HCT116 (cell line): ENCODE data around the gene TRIOBP.

ENCODE experiments used
- POLR2A ChIP-seq: IDR thresholded peaks from 2 replicates; pipeline ENCODE4 v1.7.0; 2011; ENCODE audit warnings: borderline replicate concordance; ENCODE audit not compliant: insufficient read depth, insufficient read length; ENCODE audit errors: extremely low read depth
- ZNF274 ChIP-seq: fragments of 200-500 bp; sonication (Bioruptor generic); IDR thresholded peaks from 2 replicates; pipeline ENCODE4 v1.6.1; 2014; ENCODE audit warnings: mild to moderate bottlenecking, low read depth, low read length, inconsistent platforms
- TF ChIP-seq, protein P1 (sequence below), 3 experiments: fragments of 200-600 bp in 1 of 3; sonication (generic) in 1 of 3; IDR thresholded peaks in 2 of 3; conservative IDR thresholded peaks in 1 of 3; 2 replicates each; pipeline ENCODE4 v1.5.1; 2012 to 2017; ENCODE audit warnings: low read depth in 2 of 3, low read length in 2 of 3, antibody characterized with exemption in 1 of 3, borderline replicate concordance in 1 of 3, control low read depth in 1 of 3, mild to moderate bottlenecking in 1 of 3, mixed read lengths in 1 of 3, mixed run types in 1 of 3, moderate library complexity in 1 of 3; ENCODE audit not compliant: insufficient read depth in 1 of 3

DNA sequence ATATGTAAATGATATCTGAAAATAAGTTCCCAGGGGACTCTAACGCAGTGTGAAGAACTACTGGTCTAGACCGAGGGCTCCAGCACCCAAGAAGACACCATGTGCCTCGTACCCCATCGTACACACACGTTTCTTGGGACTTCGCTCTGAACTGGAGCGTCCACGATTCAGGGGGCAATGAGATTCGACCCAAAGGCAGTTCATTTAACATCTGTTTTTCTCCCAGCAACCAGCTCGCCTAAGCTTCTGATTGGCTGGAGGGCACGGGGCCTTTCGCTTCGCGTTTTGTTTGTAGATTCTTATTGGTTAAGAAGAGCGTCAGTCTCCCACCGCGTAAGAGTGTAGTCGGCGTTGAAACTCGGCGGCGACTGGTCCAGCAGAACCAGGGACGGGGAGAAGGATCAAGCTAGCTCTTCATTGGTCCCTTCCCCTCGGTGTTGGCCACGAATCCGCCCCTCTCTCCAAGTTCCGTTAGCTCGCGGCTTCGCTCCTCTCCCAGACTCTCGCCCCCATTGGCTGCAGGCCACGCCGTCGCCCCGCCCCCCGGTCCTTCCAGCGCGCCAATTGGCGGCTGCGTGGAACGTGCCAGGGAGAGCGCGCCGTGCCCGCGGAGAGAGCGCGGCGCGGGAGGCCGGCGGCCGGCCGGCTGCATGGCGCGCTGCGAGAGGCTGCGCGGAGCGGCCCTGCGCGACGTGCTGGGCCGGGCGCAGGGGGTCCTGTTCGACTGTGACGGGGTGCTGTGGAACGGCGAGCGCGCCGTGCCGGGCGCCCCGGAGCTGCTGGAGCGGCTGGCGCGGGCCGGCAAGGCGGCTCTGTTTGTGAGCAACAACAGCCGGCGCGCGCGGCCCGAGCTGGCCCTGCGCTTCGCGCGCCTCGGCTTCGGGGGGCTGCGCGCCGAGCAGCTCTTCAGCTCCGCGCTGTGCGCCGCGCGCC lies 38.4 kb upstream of the TRIOBP start, which contains the start of gene PDXP:
- TF ChIP-seq, protein P1, sequence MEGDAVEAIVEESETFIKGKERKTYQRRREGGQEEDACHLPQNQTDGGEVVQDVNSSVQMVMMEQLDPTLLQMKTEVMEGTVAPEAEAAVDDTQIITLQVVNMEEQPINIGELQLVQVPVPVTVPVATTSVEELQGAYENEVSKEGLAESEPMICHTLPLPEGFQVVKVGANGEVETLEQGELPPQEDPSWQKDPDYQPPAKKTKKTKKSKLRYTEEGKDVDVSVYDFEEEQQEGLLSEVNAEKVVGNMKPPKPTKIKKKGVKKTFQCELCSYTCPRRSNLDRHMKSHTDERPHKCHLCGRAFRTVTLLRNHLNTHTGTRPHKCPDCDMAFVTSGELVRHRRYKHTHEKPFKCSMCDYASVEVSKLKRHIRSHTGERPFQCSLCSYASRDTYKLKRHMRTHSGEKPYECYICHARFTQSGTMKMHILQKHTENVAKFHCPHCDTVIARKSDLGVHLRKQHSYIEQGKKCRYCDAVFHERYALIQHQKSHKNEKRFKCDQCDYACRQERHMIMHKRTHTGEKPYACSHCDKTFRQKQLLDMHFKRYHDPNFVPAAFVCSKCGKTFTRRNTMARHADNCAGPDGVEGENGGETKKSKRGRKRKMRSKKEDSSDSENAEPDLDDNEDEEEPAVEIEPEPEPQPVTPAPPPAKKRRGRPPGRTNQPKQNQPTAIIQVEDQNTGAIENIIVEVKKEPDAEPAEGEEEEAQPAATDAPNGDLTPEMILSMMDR (IDR thresholded peaks at IDR 0.05 in 2 of 3, conservative IDR thresholded peaks at IDR 0.05 in 1 of 3; ENCODE audit: borderline replicate concordance in 1 of 3, insufficient read depth in 1 of 3, low read depth in 2 of 3, low read length in 2 of 3), result no peak
- no peak for TF ChIP-seq ZNF274
- peak; percentile 77 for TF ChIP-seq POLR2A
